AG10803 (cell line): ENCODE data around the gene GNB1.
A peak's percentile ranks its signal among the peaks of the same experiment; 100 is the strongest.

Experiments
- DNase-seq: peaks from one replicate; pipeline ENCODE4 v3.0.0; 2010; ENCODE audit warnings: low read depth
- H3K4me3 ChIP-seq: 2 replicates; pipeline ENCODE4 v1.5.1; 2011; ENCODE audit warnings: mild to moderate bottlenecking, low read length, control low read depth
- TF ChIP-seq, protein P1 (sequence below): conservative IDR thresholded peaks from 2 replicates; pipeline ENCODE4 v1.5.1; 2011; ENCODE audit warnings: mild to moderate bottlenecking, low read length, control low read depth, inconsistent platforms

Gene GNB1

DNA sequence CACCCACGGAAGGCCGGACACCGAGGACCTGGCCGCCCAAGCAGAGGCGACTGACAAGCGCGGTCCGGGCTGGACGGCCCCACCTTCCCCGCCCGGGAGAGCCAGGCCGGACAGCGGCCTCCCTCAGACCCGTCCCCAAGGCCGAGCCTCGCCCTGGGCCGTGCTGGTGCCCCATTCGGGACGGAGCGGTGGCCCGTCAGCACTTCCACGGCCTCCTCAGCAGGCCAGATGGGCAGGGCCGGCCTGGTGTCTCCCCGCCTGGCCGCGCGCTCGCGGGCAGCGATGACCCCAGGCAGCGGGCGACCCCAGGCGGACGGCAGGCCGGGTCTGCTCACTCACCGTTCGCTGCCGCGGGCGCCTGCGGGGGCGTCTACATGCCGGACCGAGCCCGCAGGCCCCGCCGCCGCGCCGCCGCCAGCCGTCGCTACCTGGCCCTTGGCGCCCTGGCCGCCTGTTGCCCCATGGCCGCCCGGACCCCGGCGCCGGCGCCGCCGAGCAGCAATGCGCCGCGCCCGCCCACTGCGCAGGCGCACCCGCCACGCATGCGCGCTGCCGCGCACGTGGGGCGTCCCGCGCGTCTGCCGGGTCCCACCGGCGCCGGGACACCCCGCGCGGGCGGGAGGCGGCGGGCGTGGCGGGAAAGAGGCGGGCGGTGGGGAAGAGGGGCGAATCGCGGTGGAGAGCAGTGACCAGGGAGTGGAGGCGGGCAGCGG, 112.8 kb downstream of the GNB1 start, which contains the start of gene NADK:
NADK (minus strand) TSS at position 521 of the 713 bp plus-strand sequence. CDS start 13,064 bp downstream, outside the sequence.
- TF ChIP-seq, protein P1, sequence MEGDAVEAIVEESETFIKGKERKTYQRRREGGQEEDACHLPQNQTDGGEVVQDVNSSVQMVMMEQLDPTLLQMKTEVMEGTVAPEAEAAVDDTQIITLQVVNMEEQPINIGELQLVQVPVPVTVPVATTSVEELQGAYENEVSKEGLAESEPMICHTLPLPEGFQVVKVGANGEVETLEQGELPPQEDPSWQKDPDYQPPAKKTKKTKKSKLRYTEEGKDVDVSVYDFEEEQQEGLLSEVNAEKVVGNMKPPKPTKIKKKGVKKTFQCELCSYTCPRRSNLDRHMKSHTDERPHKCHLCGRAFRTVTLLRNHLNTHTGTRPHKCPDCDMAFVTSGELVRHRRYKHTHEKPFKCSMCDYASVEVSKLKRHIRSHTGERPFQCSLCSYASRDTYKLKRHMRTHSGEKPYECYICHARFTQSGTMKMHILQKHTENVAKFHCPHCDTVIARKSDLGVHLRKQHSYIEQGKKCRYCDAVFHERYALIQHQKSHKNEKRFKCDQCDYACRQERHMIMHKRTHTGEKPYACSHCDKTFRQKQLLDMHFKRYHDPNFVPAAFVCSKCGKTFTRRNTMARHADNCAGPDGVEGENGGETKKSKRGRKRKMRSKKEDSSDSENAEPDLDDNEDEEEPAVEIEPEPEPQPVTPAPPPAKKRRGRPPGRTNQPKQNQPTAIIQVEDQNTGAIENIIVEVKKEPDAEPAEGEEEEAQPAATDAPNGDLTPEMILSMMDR: no peak
- peak; percentile 40 for DNase-seq
- peak within 1 kb of the TSS; percentile 75 for H3K4me3 ChIP-seq

DNA sequence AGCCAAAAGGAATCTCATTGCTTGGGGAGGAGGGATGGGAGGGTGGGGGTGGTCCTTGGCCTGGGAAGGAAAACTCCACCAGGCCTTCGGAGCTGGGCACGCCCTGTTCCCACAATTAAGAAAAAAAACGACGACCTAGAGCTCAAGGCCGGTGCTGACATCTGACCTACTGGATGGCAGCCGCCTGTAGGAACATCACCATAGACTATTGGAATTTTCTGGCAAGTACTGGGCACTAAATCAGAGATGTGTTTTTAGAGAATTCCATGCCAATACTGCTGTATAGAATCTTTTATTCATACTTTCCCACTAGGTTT, 113.3 kb downstream of the GNB1 start:
- TF ChIP-seq, protein P1: no peak
- H3K4me3 ChIP-seq: peak overlapping the region; percentile 75
- peak; percentile 40 for DNase-seq

DNA sequence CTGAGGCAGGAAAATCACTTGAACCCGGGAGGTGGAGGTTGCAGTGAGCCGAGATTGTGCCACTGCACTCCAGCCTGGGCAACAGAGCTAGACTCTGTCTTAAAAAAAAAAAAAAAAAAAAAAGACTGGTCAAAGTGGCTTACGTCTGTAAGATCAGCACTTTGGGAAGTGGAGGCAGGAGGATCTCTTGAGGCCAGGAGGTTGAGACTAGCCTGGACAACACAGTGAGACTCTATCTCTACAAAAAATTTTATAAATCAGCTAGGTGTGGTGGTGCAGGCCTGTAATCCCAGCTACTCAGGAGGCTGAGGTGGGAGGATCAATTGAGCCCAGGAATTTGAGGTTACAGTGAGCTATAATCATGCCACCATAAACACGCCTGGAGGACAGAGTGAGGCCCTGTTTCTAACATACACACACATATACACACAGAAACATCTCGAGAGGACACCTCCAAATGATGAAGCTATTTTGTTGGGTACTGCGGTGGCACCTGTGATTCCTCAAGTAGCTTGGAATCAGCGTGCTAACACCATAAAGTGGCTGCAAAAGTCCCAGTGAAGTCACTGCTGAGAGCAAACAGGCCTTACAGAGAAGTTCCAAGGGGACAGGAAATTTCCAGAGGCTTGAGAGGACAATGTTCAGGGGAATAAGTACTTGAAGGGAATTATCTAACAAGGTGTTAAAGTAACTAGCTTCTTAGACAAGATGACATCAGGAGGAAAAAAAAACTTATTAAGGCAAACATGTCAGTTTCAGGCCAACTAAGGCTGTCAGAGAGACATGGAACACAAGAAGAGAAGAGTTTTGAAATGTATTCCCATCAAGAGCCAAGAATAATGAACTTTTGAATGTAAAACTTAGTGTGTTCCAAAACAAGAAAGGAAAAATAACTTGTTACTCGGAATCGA, 114.0 kb downstream of the GNB1 start:
- no peak for DNase-seq
- H3K4me3 ChIP-seq: peak overlapping the region; percentile 75

DNA sequence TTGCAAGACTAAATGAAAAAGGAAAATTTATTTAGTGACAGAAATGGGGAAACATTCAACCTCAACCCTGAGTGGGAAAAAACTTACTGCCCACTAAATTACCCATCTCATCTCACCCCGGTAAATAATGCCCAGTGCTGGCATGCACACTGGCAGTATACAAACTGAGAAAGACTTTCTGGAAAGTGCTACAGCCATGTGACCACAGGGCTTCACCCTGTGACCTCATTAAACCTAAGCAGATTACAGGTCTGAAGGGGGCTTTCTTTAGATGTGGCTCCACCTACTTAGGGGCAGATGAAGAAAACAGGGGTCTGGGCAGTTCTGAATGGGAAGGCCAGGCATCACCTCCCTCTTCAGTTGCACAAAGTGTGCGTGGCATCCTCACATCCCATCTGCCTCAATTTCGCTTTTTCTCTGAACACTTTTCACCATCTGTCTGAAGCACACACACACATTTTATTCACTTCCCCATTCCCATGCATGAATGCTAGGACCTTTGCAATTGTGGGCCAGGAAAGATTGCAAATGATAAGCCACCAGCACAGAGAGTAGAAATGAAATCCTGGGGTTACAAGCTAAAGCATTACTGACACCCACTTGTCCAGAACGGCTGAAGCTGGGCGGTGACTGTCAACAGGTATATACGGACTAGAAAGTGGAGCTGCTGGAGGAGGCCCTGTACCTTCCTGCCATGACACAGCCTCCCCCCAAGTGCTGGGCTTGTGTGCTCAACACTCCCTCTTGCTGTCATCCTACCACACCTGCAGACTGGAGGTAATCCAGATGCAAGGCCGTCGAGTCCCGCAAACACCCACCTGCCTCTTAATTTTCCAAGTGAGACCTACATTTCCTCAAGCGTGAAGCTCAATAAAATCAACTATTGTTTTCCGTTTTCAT, 115.3 kb downstream of the GNB1 start:
- no peak overlapping the region for H3K4me3 ChIP-seq
- TF ChIP-seq, protein P1: no peak
- DNase-seq: no peak

More for the DNA sequence above, 114.0 kb downstream of the GNB1 start:
- TF ChIP-seq, protein P1: no peak

DNA sequence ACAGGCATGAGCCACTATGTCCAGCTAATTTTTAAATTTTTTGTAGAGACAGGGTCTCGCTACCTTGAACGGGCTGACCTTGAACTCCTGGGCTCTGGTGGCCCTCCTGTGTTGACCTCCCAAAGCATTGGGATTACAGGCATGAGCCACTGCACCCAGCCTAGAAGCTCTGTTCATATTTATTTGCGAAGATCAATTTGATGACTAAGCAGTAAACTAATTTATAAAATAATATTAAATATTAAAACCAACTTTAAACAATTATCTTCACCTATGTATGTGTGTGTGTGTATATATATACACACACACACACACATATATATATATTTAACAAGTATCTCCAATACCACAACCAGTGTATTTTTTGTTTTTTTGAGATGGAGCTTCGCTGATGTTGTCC, 117.0 kb downstream of the GNB1 start:
- H3K4me3 ChIP-seq: no peak overlapping the region
- TF ChIP-seq, protein P1: no peak

DNA sequence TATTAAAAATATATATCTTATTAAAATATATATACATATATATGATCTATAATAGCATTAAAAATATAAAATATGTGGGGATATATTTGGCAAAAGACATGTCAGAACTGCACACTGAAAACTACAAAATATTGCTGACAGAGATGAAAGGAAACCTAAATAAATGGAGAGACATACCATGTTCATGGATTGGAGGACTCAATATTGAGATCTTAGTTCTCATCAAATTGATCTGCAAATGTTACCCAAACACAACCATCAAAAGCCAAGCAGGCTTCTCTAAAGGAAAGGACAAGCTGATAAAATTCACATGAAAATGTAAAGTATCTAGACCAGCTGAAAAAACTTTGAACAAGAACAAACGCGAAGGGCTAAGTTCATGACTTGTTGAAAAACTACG, 119.8 kb downstream of the GNB1 start:
- TF ChIP-seq, protein P1: no peak
- DNase-seq: no peak
- H3K4me3 ChIP-seq: no peak overlapping the region

More for the DNA sequence above, 117.0 kb downstream of the GNB1 start:
- no peak for DNase-seq
